ENCODE results near the gene TTLL3. TPM values are rescaled to one million over a fixed set of nuclear protein-coding genes. Genes with fewer than 3 reads are reported as not detected.
A peak's percentile ranks its signal among the peaks of the same experiment; 100 is the strongest.
"Not testable (repeated sequence)": the region's sequence is repeated elsewhere in the genome, so short reads cannot be mapped to it uniquely, and the experiment has no call there.

TTLL3 gene
- total RNA-seq, 2 donors from 2014 or later = 40.7 to 69.0 TPM

- H3K36me3 ChIP-seq = no peaks in the 10 kb centered on the region
- intact Hi-C loops (cut with DNase I) = no loop called here
- no peak overlapping the region for H3K4me3 ChIP-seq
- no peaks in the 10 kb centered on the region for H3K9me3 ChIP-seq
- H3K4me1 ChIP-seq (replicated peaks) = no peaks in the 10 kb centered on the region
- no peak overlapping the region for H3K27ac ChIP-seq
- DNase-seq (ENCODE audit: low spot score) = no peak
- H3K27me3 ChIP-seq (replicated peaks; ENCODE audit: insufficient read depth) = no peaks in the 10 kb centered on the region
- TF ChIP-seq POLR2AphosphoS5 (IDR thresholded peaks at IDR 0.05) = no peak
- no peak for TF ChIP-seq POLR2A (IDR thresholded peaks at IDR 0.05)
- 83% methylated on average over 5 of the region's 5 CpGs for WGBS
Observed at GRCh38 chr3:9861626-9862130, 51.6 kb downstream of the TTLL3 start.

GRCh38 chr3:9862391-9863057 lies 52.5 kb downstream of the TTLL3 start:
- no peaks in the 10 kb centered on the region for H3K27me3 ChIP-seq (replicated peaks; ENCODE audit: insufficient read depth)
- H3K27ac ChIP-seq = peak overlapping the region; percentile 35 to 50
- WGBS = 52% methylated on average over 19 of the region's 45 CpGs
- no peaks in the 10 kb centered on the region for H3K4me1 ChIP-seq (replicated peaks)
- peak overlapping the region; percentile 12 to 23 for H3K4me3 ChIP-seq
- intact Hi-C loops (cut with DNase I) = loop anchor here (1.0 kb wide), 1 partner anchor 54 kb away; no protein-coding TSS in a partner anchor
- H3K9me3 ChIP-seq = no peaks in the 10 kb centered on the region
- no peak for DNase-seq (ENCODE audit: low spot score)
- TF ChIP-seq POLR2A (IDR thresholded peaks at IDR 0.05) (no peak), POLR2AphosphoS5 (IDR thresholded peaks at IDR 0.05) (no peak), CTCF (IDR thresholded peaks at IDR 0.05) (peak in 3 of 4 experiments; percentile 7 to 36 (median 31))
- H3K36me3 ChIP-seq = no peaks in the 10 kb centered on the region

GRCh38 chr3:9863058-9863772 lies 53.2 kb downstream of the TTLL3 start:
- no peaks in the 10 kb centered on the region for H3K9me3 ChIP-seq
- no peak for TF ChIP-seq POLR2A (IDR thresholded peaks at IDR 0.05)
- no peak for TF ChIP-seq POLR2AphosphoS5 (IDR thresholded peaks at IDR 0.05)
- TF ChIP-seq CTCF (IDR thresholded peaks at IDR 0.05) = no peak
- H3K36me3 ChIP-seq = no peaks in the 10 kb centered on the region
- intact Hi-C loops (cut with DNase I) = loop anchor here (1.0 kb wide), 1 partner anchor 53 kb away; no protein-coding TSS in a partner anchor
- no peaks in the 10 kb centered on the region for H3K27me3 ChIP-seq (replicated peaks; ENCODE audit: insufficient read depth)
- H3K4me3 ChIP-seq = peak overlapping the region; percentile 12 to 23
- H3K4me1 ChIP-seq (replicated peaks) = no peaks in the 10 kb centered on the region
- WGBS = 68% methylated on average over 20 of the region's 22 CpGs
- H3K27ac ChIP-seq = peak overlapping the region; percentile 50 to 59
- DNase-seq (ENCODE audit: low spot score) = no peak

GRCh38 chr3:9864200-9864927 lies 54.3 kb downstream of the TTLL3 start:
- peak overlapping the region; percentile 59 to 74 for H3K27ac ChIP-seq
- intact Hi-C loops (cut with DNase I) = loop anchor here (1.0 kb wide), 1 partner anchor 20 kb away; no protein-coding TSS in a partner anchor
- no peaks in the 10 kb centered on the region for H3K27me3 ChIP-seq (replicated peaks; ENCODE audit: insufficient read depth)
- peak; percentile 22 for DNase-seq (ENCODE audit: low spot score)
- TF ChIP-seq POLR2AphosphoS5 (IDR thresholded peaks at IDR 0.05) (no peak), POLR2A (IDR thresholded peaks at IDR 0.05) (no peak), CTCF (IDR thresholded peaks at IDR 0.05) (no peak)
- no peaks in the 10 kb centered on the region for H3K36me3 ChIP-seq
- H3K9me3 ChIP-seq = no peaks in the 10 kb centered on the region
- 42% methylated on average over 16 of the region's 16 CpGs for WGBS
- H3K4me1 ChIP-seq (replicated peaks) = no peaks in the 10 kb centered on the region
- H3K4me3 ChIP-seq = no peak overlapping the region

- intact Hi-C loops (cut with DNase I); H3K27me3 ChIP-seq (replicated peaks; ENCODE audit: insufficient read depth); H3K4me1 ChIP-seq (replicated peaks); H3K4me3 ChIP-seq; H3K9me3 ChIP-seq; DNase-seq (ENCODE audit: low spot score); H3K36me3 ChIP-seq: not testable (repeated sequence)
- 85% methylated on average over 10 of the region's 10 CpGs for WGBS
- peak overlapping the region; percentile 59 to 74 for H3K27ac ChIP-seq
Observed at GRCh38 chr3:9865125-9865637, 55.1 kb downstream of the TTLL3 start.
